DND-41 (cell line): ENCODE data around the gene CCDC91.
A peak's percentile ranks its signal among the peaks of the same experiment; 100 is the strongest.

Source experiments
- ATAC-seq: fragments of 200-7000 bp; cut with Tn5 transposase; 3 replicates; pipeline ENCODE4 v1.9.1; 2021; ENCODE audit warnings: low read depth; ENCODE audit not compliant: insufficient read depth
- DNase-seq: peaks from one replicate; pipeline ENCODE4 v3.0.0-alpha.2; 2020
- H2AFZ ChIP-seq: 2 replicates; pipeline ENCODE4 v1.6.0; 2012; ENCODE audit warnings: low read depth, low read length
- H3K27ac ChIP-seq: 2 replicates; pipeline ENCODE4 v1.5.1; 2012; ENCODE audit warnings: low read length, inconsistent platforms
- H3K27me3 ChIP-seq: fragments of 200-600 bp; sonication (generic); 2 replicates; pipeline ENCODE4 v1.6.0; 2012; ENCODE audit warnings: low read length, mild to moderate bottlenecking, inconsistent platforms; ENCODE audit not compliant: insufficient read depth, poor library complexity
- H3K36me3 ChIP-seq: 2 replicates; pipeline ENCODE4 v1.5.1; 2012; ENCODE audit warnings: low read length, inconsistent platforms; ENCODE audit not compliant: insufficient read depth
- H3K4me1 ChIP-seq: 2 replicates; pipeline ENCODE4 v1.5.1; 2012; ENCODE audit warnings: mild to moderate bottlenecking, low read length; ENCODE audit not compliant: insufficient read depth
- H3K4me2 ChIP-seq: 2 replicates; pipeline ENCODE4 v1.6.0; 2012; ENCODE audit warnings: mild to moderate bottlenecking, moderate library complexity, low read length, inconsistent platforms; ENCODE audit not compliant: insufficient read depth
- H3K4me3 ChIP-seq, 2 experiments: fragments of 200-600 bp in 1 of 2; shearing (Covaris generic) in 1 of 2; 2 replicates each; pipeline ENCODE4 v1.5.1; 2012 to 2016; ENCODE audit warnings: inconsistent platforms in 2 of 2, low read length in 2 of 2, mild to moderate bottlenecking in 2 of 2, low read depth in 1 of 2, moderate library complexity in 1 of 2
- H3K79me2 ChIP-seq: 2 replicates; pipeline ENCODE4 v1.6.0; 2012; ENCODE audit warnings: low read length, inconsistent platforms; ENCODE audit not compliant: insufficient read depth
- H3K9ac ChIP-seq: 2 replicates; pipeline ENCODE4 v1.6.0; 2012; ENCODE audit warnings: low read depth, mild to moderate bottlenecking, inconsistent platforms, low read length, moderate library complexity
- H3K9me3 ChIP-seq: 2 replicates; pipeline ENCODE4 v1.5.1; 2012; ENCODE audit warnings: low read length, moderate library complexity, mild to moderate bottlenecking, inconsistent platforms; ENCODE audit not compliant: insufficient read depth, severe bottlenecking
- H4K20me1 ChIP-seq: 2 replicates; pipeline ENCODE4 v1.6.0; 2012; ENCODE audit warnings: low read length; ENCODE audit not compliant: insufficient read depth
- CTCF ChIP-seq: IDR thresholded peaks from 2 replicates; pipeline ENCODE4 v1.5.1; 2012; ENCODE audit warnings: borderline replicate concordance, low read length, moderate library complexity, mild to moderate bottlenecking; ENCODE audit not compliant: poor library complexity, severe bottlenecking; ENCODE audit errors: extremely low read depth
- EZH2 ChIP-seq: IDR thresholded peaks from 3 replicates; pipeline ENCODE4 v1.6.1; 2012; ENCODE audit warnings: borderline replicate concordance, low read depth, mild to moderate bottlenecking, moderate library complexity, low read length, inconsistent platforms; ENCODE audit not compliant: severe bottlenecking

Gene CCDC91

GRCh38 chr12:28539691-28540323 lies 349.6 kb downstream of the CCDC91 start:
- ATAC-seq (no peak), DNase-seq (no peak)
- no peaks in the 10 kb centered on the region for H4K20me1 ChIP-seq
- no peak overlapping the region for H3K4me2 ChIP-seq
- no peaks in the 10 kb centered on the region for H3K4me1 ChIP-seq
- no peaks in the 10 kb centered on the region for H3K9me3 ChIP-seq
- no peak overlapping the region for H3K4me3 ChIP-seq
- no peak overlapping the region for H3K27ac ChIP-seq
- H3K27me3 ChIP-seq, result no peaks in the 10 kb centered on the region
- no peak overlapping the region for H2AFZ ChIP-seq
- TF ChIP-seq EZH2 (no peak), CTCF (no peak)
- no peaks in the 10 kb centered on the region for H3K36me3 ChIP-seq
- H3K79me2 ChIP-seq, result no peaks in the 10 kb centered on the region
- no peak overlapping the region for H3K9ac ChIP-seq

DNA sequence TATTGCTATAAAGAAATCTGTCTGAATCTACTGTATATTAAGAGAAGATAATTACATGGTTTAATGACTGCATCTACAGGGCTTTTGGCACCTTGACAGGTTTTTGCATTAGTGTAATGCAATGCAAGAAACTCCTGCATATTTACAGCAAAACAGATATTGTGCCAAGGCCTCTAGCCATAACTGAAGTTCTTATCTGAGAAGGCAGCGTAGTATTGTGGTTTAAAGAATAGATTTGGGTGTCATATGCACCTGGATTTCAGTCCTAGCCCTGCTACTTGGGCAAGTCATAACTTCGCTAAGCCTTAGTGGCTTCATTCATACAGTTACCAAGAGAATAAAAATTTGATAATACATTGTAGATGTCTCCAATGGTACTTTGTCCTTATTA lies 350.1 kb downstream of the CCDC91 start:
- Histone ChIP-seq H3K79me2 (no peaks in the 10 kb centered on the region), H3K4me3 (no peak overlapping the region), H3K9ac (no peak overlapping the region), H3K4me2 (no peak overlapping the region), H2AFZ (no peak overlapping the region), H3K36me3 (no peaks in the 10 kb centered on the region), H3K27ac (no peak overlapping the region), H3K4me1 (no peaks in the 10 kb centered on the region), H3K9me3 (no peaks in the 10 kb centered on the region), H4K20me1 (no peaks in the 10 kb centered on the region), H3K27me3 (no peaks in the 10 kb centered on the region)
- no peak for TF ChIP-seq EZH2
- ATAC-seq, result no peak; the same call in 2 of the 3 replicates
- DNase-seq, result no peak

DNA sequence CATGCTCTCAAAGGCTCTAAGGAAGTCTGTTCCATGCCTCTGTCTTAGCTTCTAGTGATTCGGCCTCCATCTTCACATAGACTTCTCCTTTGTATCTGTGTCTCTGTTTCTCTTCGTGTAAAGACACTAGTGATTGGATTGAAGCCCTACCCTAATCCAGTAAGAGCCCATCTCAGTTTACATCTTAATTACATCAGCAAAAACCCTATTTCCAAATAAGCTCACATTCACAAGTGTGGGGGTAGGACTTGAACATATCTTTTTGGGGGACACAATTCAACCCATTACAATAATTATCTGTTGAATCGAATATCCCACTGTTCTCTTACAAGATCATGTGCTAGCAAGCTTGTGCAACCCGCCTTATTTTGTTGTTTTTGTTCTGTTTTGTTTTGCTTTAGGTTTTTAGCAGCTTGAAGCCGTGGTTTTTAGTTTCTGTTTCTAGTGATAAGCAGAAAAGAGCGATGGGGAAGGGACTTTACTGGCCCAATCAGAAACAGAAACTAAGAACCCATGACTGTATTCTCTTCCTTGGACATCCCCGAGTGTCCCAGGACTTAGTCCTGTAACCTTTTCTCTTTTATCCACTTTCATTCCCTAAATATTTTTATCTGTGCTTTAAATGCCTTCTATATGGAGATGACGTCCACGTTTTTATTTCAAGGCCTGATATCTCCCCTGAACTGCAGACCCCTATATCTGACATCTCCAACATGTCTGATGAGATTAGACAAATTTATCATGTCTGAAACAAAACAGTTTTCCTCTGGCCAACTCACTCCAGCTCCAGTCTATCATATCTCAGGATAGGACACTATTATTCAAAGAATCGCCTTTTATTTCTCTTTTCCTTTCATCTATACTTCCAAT lies 353.0 kb downstream of the CCDC91 start:
- no peak overlapping the region for H2AFZ ChIP-seq
- DNase-seq (no peak), ATAC-seq (0 out of 3 replicates have a peak, but pooled peaks have one; percentile 33)
- TF ChIP-seq CTCF (no peak), EZH2 (no peak)
- H3K27ac ChIP-seq, result no peak overlapping the region
- H3K27me3 ChIP-seq, result no peaks in the 10 kb centered on the region
- no peak overlapping the region for H3K9ac ChIP-seq
- no peaks in the 10 kb centered on the region for H3K79me2 ChIP-seq
- H3K36me3 ChIP-seq, result no peaks in the 10 kb centered on the region
- no peak overlapping the region for H3K4me3 ChIP-seq
- H3K4me1 ChIP-seq, result no peaks in the 10 kb centered on the region
- H4K20me1 ChIP-seq, result no peaks in the 10 kb centered on the region
- no peak overlapping the region for H3K4me2 ChIP-seq
- H3K9me3 ChIP-seq, result no peaks in the 10 kb centered on the region
